ENCODE results near the gene ARL5A.

DNA sequence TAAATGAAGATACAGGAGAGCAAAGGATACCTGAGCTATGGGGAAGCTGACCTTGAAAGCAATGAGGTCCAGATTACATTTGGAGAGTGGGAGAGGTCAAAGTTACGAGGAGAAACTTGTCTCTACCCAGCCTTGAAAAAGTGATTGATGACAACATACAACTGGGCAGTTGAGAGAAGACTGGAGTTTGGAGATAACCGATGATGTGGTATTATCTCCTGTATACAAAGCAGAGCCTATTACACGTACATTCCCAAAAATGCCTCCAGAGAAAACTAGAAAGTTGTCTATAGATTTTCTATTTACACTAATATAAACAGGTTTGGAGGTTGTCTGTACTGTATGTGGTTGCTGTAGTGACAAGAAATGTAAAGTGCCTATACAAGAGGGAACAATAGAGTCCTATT, 28.3 kb downstream of the ARL5A start:
- TF ChIP-seq CTCF (IDR thresholded peaks at IDR 0.05) (no peak), POLR2A (IDR thresholded peaks at IDR 0.05) (no peak)

All from heart left ventricle (tissue), 13 donors.